CD14-positive monocyte (primary cell): Measurements from ENCODE around the gene PHF12. TPM values are rescaled to one million over a fixed set of nuclear protein-coding genes. Genes with fewer than 3 reads are reported as not detected.

ENCODE experiments used
- DNase-seq, 3 donors: peaks; one replicate each; pipeline ENCODE4 v3.0.0-alpha.2; 2011 to 2022
- H2AFZ ChIP-seq: 2 replicates; pipeline ENCODE4 v1.6.0; 2012; ENCODE audit warnings: mild to moderate bottlenecking, low read depth, low read length, inconsistent platforms; ENCODE audit not compliant: insufficient read depth, poor library complexity, severe bottlenecking
- H3K27ac ChIP-seq, 2 donors: 1 replicate in 1 of 2; 2 replicates in 1 of 2; pipeline ENCODE4 v1.5.1; 2012 to 2013; ENCODE audit warnings: low read length in 2 of 2, control low read depth in 1 of 2, inconsistent platforms in 1 of 2, low read depth in 1 of 2, mild to moderate bottlenecking in 1 of 2
- H3K27me3 ChIP-seq, 2 donors: one replicate each; pipeline versions ENCODE4 v1.6.0 to v1.6.1; 2011 to 2013; ENCODE audit warnings: low read length in 2 of 2; ENCODE audit not compliant: control insufficient read depth in 2 of 2, insufficient read depth in 2 of 2
- H3K36me3 ChIP-seq, 2 donors: replicated peaks in 1 of 2; 1 replicate in 1 of 2; 2 replicates in 1 of 2; pipeline versions ENCODE4 v1.5.1 to v1.6.1; 2012 to 2013; ENCODE audit warnings: low read length in 2 of 2, control low read depth in 1 of 2, inconsistent platforms in 1 of 2, mild to moderate bottlenecking in 1 of 2; ENCODE audit not compliant: insufficient read depth in 2 of 2, control insufficient read depth in 1 of 2
- H3K4me1 ChIP-seq, 2 donors: 1 replicate in 1 of 2; 2 replicates in 1 of 2; pipeline versions ENCODE4 v1.5.1 to v1.6.1; 2012 to 2013; ENCODE audit warnings: low read length in 2 of 2, control low read depth in 1 of 2, inconsistent platforms in 1 of 2, mild to moderate bottlenecking in 1 of 2, moderate library complexity in 1 of 2; ENCODE audit not compliant: insufficient read depth in 2 of 2, control insufficient read depth in 1 of 2
- H3K4me2 ChIP-seq: replicated peaks from 2 replicates; pipeline ENCODE3; 2012; ENCODE audit warnings: low read length, moderate library complexity, mild to moderate bottlenecking; ENCODE audit not compliant: poor library complexity, severe bottlenecking; ENCODE audit errors: extremely low read depth
- H3K4me3 ChIP-seq, 3 experiments: fragments of 200-600 bp in 1 of 3; sonication (generic) in 1 of 3; replicated peaks in 1 of 3; 1 replicate in 2 of 3; 2 replicates in 1 of 3; pipeline ENCODE4 v1.5.1; 2011 to 2013; ENCODE audit warnings: low read length in 3 of 3, mild to moderate bottlenecking in 3 of 3, control low read depth in 2 of 3, low read depth in 2 of 3, inconsistent platforms in 1 of 3, moderate library complexity in 1 of 3
- H3K79me2 ChIP-seq: 2 replicates; pipeline ENCODE4 v1.6.0; 2012; ENCODE audit warnings: mild to moderate bottlenecking, control low read depth, inconsistent platforms, low read length, moderate library complexity; ENCODE audit not compliant: insufficient read depth
- H3K9ac ChIP-seq: 2 replicates; pipeline ENCODE4 v1.6.0; 2017; ENCODE audit warnings: low read length, mild to moderate bottlenecking; ENCODE audit not compliant: insufficient read depth, poor library complexity, severe bottlenecking
- H3K9me3 ChIP-seq, 2 donors: replicated peaks in 1 of 2; 1 replicate in 1 of 2; 2 replicates in 1 of 2; pipeline versions ENCODE4 v1.5.1 to v1.6.1; 2012 to 2013; ENCODE audit warnings: low read length in 2 of 2, control low read depth in 1 of 2; ENCODE audit not compliant: control insufficient read depth in 1 of 2, insufficient read depth in 1 of 2
- H4K20me1 ChIP-seq: 2 replicates; pipeline ENCODE4 v1.6.0; 2012; ENCODE audit warnings: mild to moderate bottlenecking, low read length, control low read depth, moderate library complexity; ENCODE audit not compliant: insufficient read depth
- H3K27ac Mint-ChIP-seq, 7 donors: one replicate each; pipeline ENCODE4 v1.8.0; 2020; ENCODE audit warnings: mild to moderate bottlenecking in 7 of 7, mixed read lengths in 7 of 7, moderate library complexity in 6 of 7, inconsistent platforms in 2 of 7
- H3K27me3 Mint-ChIP-seq, 3 donors: one replicate each; pipeline ENCODE4 v1.8.0; 2021 to 2022; ENCODE audit warnings: low read depth in 3 of 3, mild to moderate bottlenecking in 3 of 3, mixed read lengths in 3 of 3, moderate library complexity in 3 of 3, inconsistent platforms in 1 of 3
- H3K36me3 Mint-ChIP-seq, 2 donors: one replicate each; pipeline ENCODE4 v1.8.0; 2020; ENCODE audit warnings: mixed read lengths in 2 of 2, inconsistent platforms in 1 of 2, mild to moderate bottlenecking in 1 of 2
- H3K4me1 Mint-ChIP-seq: one replicate; pipeline ENCODE4 v1.8.0; 2020; ENCODE audit warnings: mild to moderate bottlenecking, mixed read lengths
- H3K4me3 Mint-ChIP-seq, 2 donors: one replicate each; pipeline ENCODE4 v1.8.0; 2020; ENCODE audit warnings: mild to moderate bottlenecking in 2 of 2, mixed read lengths in 2 of 2, moderate library complexity in 1 of 2
- H3K9me3 Mint-ChIP-seq, 7 donors: one replicate each; pipeline ENCODE4 v1.8.0; 2020 to 2022; ENCODE audit warnings: mixed read lengths in 7 of 7, mild to moderate bottlenecking in 6 of 7, moderate library complexity in 6 of 7, inconsistent platforms in 2 of 7
- WGBS: methylation state at CpG from one replicate; pipeline ENCODE4 v1.1.5; 2013; ENCODE audit warnings: missing lambda C conversion rate; ENCODE audit not compliant: insufficient coverage; 5-methylcytosine and 5-hydroxymethylcytosine counted together
- intact Hi-C, 2 donors: fragments of 100-400 bp; cut with micrococcal nuclease; formaldehyde crosslinking; loops; one replicate each; pipeline versions ENCODE4 v1.15.0 to v1.15.1; 2023
- polyA plus RNA-seq, 3 donors: library from polyadenylated mRNA; depleted of rRNA in 1 of 3; unstranded in 2 of 3; stranded (reverse) in 1 of 3; fragments of 300-500 nt in 2 of 3; fragments of >200 nt in 1 of 3; fragmentation: Illumina TruSeq in 2 of 3; gene quantifications; 1 replicate in 2 of 3; 2 replicates in 1 of 3; pipeline ENCODE4 v1.2.3, GENCODE V29; 2012 to 2021
- TF ChIP-seq, protein P1 (sequence below): fragments of 200-600 bp; IDR thresholded peaks from one replicate; pipeline ENCODE4 v1.8.0; 2022; ENCODE audit warnings: antibody characterized with exemption, mild to moderate bottlenecking

PHF12 gene
- polyA plus RNA-seq, 3 donors, result 1.4 to 62.5 (median 2.5) TPM

- Mint-ChIP-seq H3K9me3 (no peaks in the 10 kb centered on the region), H3K27ac (peak overlapping the region; percentile 89 to 97 (median 94)), H3K4me1 (peaks cover 20% of the 10 kb centered on the region), H3K4me3 (peak overlapping the region in 1 of 2 donors; percentile 96), H3K27me3 (peaks cover 0 to 3% (median 1%) of the 10 kb centered on the region in 3 donors), H3K36me3 (peaks cover 16 to 23% of the 10 kb centered on the region in 2 donors)
- peak; percentile 40 to 62 (median 40) for DNase-seq
- Histone ChIP-seq H3K9me3 (no peaks in the 10 kb centered on the region), H3K27me3 (no peaks in the 10 kb centered on the region), H3K27ac (peak overlapping the region; percentile 85 to 92), H3K4me1 (peaks cover 31 to 35% of the 10 kb centered on the region in 2 donors), H3K4me3 (peak overlapping the region; percentile 79 to 98 (median 80)), H3K4me2 (peak overlapping the region; percentile 90), H3K36me3 (peaks cover 4 to 16% of the 10 kb centered on the region in 2 donors), H3K79me2 (peaks cover 61% of the 10 kb centered on the region), H4K20me1 (peaks cover 30% of the 10 kb centered on the region), H2AFZ (peak overlapping the region; percentile 79), H3K9ac (peak overlapping the region; percentile 86)
- WGBS, result 0% methylated on average over 31 of the region's 43 CpGs
- intact Hi-C loops, result loop anchor here (2.0 to 10.0 kb wide), 4 partner anchors 47 to 613 kb away; partner anchors contain the start of genes DHRS13 (in 2 of the 2), IFT20 (in 1 of the 2), TNFAIP1 (in 1 of the 2) and TRAF4 (in 1 of the 2)
- TF ChIP-seq, protein P1, sequence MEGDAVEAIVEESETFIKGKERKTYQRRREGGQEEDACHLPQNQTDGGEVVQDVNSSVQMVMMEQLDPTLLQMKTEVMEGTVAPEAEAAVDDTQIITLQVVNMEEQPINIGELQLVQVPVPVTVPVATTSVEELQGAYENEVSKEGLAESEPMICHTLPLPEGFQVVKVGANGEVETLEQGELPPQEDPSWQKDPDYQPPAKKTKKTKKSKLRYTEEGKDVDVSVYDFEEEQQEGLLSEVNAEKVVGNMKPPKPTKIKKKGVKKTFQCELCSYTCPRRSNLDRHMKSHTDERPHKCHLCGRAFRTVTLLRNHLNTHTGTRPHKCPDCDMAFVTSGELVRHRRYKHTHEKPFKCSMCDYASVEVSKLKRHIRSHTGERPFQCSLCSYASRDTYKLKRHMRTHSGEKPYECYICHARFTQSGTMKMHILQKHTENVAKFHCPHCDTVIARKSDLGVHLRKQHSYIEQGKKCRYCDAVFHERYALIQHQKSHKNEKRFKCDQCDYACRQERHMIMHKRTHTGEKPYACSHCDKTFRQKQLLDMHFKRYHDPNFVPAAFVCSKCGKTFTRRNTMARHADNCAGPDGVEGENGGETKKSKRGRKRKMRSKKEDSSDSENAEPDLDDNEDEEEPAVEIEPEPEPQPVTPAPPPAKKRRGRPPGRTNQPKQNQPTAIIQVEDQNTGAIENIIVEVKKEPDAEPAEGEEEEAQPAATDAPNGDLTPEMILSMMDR, result no peak
These were observed 1.1 kb downstream of the PHF12 start for GRCh38 chr17:28950017-28950751.

- peaks cover 10 to 23% of the 10 kb centered on the region in 2 donors for H3K36me3 ChIP-seq
- H3K4me2 ChIP-seq, result peak overlapping the region; percentile 90
- H2AFZ ChIP-seq, result peak overlapping the region; percentile 79
- Mint-ChIP-seq H3K9me3 (no peaks in the 10 kb centered on the region), H3K27me3 (peaks cover 0 to 3% (median 1%) of the 10 kb centered on the region in 3 donors), H3K4me1 (peaks cover 23% of the 10 kb centered on the region), H3K4me3 (peak overlapping the region in 1 of 2 donors; percentile 96), H3K27ac (peak overlapping the region; percentile 93 to 97 (median 95)), H3K36me3 (peaks cover 23 to 31% of the 10 kb centered on the region in 2 donors)
- peak overlapping the region; percentile 85 to 92 for H3K27ac ChIP-seq
- no peaks in the 10 kb centered on the region for H3K9me3 ChIP-seq
- peaks cover 38% of the 10 kb centered on the region for H4K20me1 ChIP-seq
- no peaks in the 10 kb centered on the region for H3K27me3 ChIP-seq
- DNase-seq, result peak; percentile 41 to 58 (median 42)
- H3K79me2 ChIP-seq, result peaks cover 69% of the 10 kb centered on the region
- 0% methylated on average over 57 of the region's 61 CpGs for WGBS
- peak overlapping the region; percentile 86 for H3K9ac ChIP-seq
- peaks cover 31 to 35% of the 10 kb centered on the region in 2 donors for H3K4me1 ChIP-seq
- TF ChIP-seq, protein P1, result no peak
- intact Hi-C loops, result loop anchor here (2.0 to 10.0 kb wide), 5 partner anchors 23 to 612 kb away; partner anchors contain the start of genes DHRS13 (in 2 of the 2), IFT20 (in 1 of the 2), TNFAIP1 (in 1 of the 2) and TRAF4 (in 1 of the 2)
- peak overlapping the region; percentile 79 to 98 (median 80) for H3K4me3 ChIP-seq
These were observed 1.9 kb downstream of the PHF12 start for GRCh38 chr17:28949185-28950016.
